A673 (cell line): ENCODE results near the gene MTF2.

Source experiments
- CTCF ChIP-seq: fragments of 300-800, 200-600 bp; sonication (generic); conservative IDR thresholded peaks from 2 replicates; pipeline ENCODE4 v1.5.1; 2017; ENCODE audit warnings: low read depth, mild to moderate bottlenecking, antibody characterized with exemption, low read length, moderate library complexity, mixed read lengths
- EZH2 ChIP-seq: fragments of 200-600 bp; sonication (generic); IDR thresholded peaks from 2 replicates; pipeline ENCODE4 v1.6.1; 2017; ENCODE audit warnings: borderline replicate concordance, low read depth, mild to moderate bottlenecking, mixed read lengths, antibody characterized with exemption, low read length; ENCODE audit not compliant: poor library complexity, severe bottlenecking

- no peak for TF ChIP-seq EZH2
- TF ChIP-seq CTCF = no peak
Observed at GRCh38 chr1:93042187-93043056, 36.7 kb upstream of the MTF2 start.
